Ammon's horn (tissue), 1 donor: ENCODE measurements around the gene GRB10.

Source experiments
- DNase-seq: peaks from one replicate; pipeline ENCODE4 v3.0.0-alpha.2; 2016; ENCODE audit warnings: low spot score

The GRB10 gene

DNA sequence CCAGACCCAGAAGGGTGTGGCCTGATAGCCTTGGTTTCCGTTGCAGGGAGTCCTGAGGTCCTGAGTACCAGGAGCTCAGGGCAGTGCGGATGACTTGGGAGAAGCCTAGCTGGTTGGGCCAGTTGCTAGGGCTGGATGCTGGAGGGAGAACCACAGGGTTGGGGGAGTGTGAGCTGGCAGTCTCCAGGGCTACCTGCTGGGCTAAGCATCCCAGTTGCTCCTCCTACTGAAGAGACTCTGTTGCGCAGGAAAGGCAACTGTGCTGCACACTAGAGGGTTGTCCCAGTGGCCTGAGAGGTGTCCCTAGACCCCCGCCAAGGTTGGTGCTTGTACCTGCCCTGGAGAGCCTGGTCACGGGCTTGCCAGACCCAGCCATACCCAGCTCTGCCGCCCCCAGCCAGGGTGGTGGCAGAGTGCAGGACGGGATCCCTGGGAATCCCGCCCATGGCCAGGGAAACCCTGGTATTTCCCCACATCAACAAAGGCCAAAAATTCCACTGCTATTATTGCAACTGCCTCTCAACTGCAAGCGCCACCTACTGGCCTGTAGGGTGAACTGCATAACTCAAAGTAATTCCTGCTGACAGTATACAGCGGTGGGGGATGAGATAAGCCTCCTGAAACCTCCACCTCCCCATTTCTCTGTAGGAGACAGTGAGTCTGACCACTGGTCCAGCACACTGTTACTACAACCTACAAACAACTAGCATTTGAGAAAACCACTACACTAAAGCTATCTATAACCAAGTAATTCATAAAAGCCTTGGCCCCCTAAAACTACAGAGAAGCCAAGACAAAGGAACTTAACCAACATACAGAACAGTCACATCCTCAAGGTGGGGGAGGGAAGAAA, 149.9 kb downstream of the GRB10 start:
- peak; percentile 35 for DNase-seq

DNA sequence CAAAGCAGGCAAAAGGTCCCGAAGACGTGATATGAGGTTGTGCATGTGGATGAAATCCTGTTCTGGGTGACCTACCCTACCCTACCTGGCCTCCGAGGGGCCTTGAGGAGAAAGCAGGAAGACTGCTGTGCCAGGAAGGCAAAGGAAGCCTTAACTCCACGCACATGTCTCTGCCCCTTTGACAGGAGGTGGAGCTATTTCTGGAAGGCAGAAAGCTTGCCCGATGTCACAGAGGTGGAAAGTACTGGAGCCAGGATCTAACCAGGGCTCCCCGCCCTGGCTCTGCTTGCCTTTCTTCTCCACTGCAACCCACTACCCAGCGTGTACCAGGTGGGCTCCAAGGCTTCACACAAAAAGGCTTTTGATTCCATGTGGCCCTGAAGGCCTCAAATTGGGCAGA, 151.1 kb downstream of the GRB10 start:
- no peak for DNase-seq

GRCh38 chr7:50631100-50631499, 151.6 kb downstream of the GRB10 start:
- DNase-seq = no peak

- DNase-seq = no peak
Observed at GRCh38 chr7:50629238-50629901, 153.3 kb downstream of the GRB10 start.

GRCh38 chr7:50628434-50629084, 154.1 kb downstream of the GRB10 start:
- DNase-seq = no peak

DNA sequence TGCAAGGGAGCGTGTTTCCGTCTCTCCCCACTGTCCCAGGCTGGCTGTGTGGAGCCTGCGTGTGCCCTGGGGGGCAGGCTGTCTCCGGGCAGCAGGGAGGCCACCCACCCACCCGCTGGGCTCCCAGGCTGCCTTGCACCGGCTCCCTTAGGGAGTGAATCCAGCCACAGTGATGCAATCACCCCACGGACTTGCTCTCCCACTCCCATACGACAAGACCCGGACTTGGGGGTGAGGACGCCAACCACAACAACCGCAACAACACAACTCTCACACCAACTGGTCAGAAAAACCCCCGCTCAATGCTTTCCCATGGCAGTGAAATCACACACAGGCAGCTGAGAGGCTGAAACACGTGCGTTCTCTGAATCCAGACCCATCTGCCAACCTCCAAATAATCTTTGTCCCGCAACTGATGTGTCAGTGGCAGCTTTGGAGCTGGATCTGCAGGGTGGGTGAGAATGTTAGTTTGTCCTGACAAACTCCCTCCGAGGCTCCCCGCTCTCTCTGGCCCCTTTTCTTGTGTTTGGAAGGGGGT, 154.8 kb downstream of the GRB10 start:
- DNase-seq = no peak

DNA sequence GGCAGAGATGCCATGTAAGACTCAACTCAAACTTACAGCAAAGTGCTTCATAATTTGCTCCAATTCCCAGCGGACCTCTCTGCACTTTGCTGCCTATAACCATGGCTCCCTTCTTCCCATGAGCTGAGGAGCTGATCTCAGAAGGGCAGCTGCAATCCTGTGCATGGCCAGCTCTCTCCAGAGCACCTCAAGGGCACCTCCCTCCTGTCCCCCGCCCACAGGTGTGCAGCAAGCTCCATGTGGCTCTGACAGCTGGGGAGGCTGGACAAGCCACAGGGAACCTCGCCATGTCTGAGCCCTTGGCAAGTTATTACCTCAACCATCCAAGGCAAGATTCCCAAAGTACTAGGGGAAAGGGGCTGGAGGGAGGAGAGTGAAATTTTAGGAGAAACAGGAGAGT, 156.4 kb downstream of the GRB10 start:
- no peak for DNase-seq

- no peak for DNase-seq
Observed at GRCh38 chr7:50625360-50625759, 157.3 kb downstream of the GRB10 start.

GRCh38 chr7:50622821-50623220, 159.9 kb downstream of the GRB10 start:
- DNase-seq = no peak

- DNase-seq = no peak
Observed at GRCh38 chr7:50621973-50622490, 160.7 kb downstream of the GRB10 start.

- DNase-seq = no peak
Observed at GRCh38 chr7:50621206-50621605, 161.5 kb downstream of the GRB10 start.

DNA sequence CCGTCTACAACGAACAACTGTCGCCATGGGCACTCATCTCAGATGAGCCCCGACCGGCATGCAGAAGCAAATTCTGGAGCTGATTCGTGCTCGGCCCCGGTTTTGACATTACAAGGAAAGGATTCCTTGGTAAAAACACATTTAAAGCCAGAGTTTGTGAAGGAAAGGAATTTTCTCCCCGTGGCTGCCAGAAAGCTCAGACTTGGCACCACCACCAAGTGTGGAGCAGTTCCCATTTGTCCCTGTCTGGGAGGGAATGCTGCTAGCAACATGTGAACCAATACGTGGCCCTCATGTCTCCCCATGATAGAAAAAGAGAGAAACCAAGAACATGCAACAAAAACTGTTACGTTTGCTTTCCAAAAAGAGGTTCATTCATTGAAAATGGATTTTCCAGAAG, 162.3 kb downstream of the GRB10 start:
- no peak for DNase-seq

GRCh38 chr7:50619684-50620083, 163.0 kb downstream of the GRB10 start:
- DNase-seq = no peak

DNA sequence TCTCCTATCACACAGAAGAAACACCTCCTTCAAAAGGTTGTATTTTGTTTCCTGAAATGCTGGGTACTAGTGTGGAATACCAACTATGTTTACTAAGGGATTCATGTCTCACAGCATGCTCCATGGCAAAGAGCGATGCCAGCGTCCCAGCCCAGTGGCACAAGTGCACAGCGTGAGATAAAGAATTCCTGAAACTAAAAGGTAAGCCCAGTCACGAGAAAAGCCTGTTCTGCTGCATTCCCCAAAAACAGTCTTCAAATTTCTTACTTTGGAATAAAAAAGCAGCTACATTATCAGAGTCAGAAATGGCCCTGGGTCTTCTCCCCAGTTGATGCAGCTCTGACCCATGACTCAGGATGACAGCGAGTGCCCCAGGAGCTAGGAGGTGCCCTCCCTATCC, 164.4 kb downstream of the GRB10 start:
- DNase-seq = no peak

DNA sequence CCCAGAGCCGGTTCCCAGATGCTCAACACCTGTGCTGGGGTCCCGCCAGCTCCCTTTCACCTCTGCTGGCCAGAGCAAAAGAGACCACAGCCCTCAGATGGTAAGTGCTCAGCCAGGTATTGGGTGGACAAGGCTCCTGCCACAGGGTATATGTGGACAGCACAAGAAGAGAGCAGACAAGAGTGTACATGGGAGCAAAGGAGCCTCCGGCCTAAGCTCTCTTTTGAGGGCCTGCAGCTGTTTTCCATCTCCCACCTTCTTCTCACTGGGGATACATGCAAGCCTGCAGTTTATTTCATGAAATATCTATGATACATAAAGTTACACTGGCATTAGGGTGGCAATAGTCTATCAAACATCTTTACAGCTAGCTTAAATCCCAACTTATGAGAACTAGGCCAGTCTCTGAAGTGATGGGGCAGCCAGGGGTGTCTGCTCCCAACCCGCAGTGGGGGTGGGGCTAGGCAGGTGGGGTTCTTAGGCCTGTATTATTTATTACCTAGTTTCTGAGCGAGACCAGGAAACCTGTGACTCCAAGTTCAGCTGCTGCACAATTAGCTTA, 167.1 kb downstream of the GRB10 start:
- no peak for DNase-seq

DNA sequence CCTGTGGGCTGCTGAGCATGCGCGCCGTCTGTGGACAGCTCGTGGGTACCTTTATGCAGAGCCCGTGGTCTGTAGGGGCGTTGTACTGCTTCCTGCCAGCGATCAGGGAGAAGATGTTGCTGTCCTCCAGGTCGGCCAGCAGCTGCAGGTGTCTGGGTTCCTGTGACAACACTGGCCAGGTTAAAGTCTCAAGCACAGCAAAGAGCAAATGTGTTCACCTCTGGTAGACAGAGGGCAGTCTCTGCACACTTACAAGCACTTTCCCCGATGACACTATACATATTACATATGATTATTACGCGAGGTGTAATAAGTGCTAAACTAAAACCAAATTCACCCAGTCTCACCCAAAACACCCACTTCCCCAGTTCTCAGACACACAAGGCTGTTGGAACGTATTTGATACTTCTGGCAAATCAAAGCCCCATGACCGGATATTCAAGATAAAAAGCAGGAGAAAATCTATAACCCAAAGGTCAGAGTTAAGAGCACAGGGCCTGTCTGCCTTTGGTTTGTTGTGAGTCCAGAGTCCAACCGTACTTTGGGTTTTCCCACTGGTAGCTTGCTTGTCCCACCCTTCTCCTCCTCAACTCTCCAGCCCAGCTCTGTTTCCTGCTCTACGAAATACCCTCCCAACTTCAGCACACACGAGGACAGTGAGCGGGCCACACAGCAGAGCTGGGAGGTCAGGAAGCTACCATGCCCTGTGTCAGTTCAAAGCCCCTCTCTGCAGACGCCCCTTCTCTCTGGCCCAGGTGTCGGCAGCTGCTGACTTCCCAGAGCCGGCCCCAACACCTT, 167.8 kb downstream of the GRB10 start:
- no peak for DNase-seq

GRCh38 chr7:50613473-50613872, 169.2 kb downstream of the GRB10 start:
- DNase-seq = no peak

DNA sequence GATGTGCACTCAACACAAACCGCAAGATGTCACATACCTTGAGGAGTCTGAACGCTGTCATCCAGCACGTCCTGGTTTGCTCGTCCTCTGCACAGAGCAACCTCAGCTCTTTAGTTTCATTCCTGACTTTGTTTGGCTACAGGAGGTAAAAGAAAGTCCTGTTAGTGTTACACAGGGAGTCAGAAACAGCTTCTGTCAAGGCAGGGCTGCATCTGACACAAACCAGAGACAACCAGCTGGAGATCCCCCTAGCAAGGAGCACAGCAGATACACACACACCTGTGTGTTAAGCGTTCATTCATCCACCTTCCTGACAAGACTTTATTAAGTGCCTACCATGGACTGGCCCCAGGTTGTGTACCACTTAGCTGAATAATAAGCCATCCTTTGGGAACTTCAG, 170.0 kb downstream of the GRB10 start:
- no peak for DNase-seq

DNA sequence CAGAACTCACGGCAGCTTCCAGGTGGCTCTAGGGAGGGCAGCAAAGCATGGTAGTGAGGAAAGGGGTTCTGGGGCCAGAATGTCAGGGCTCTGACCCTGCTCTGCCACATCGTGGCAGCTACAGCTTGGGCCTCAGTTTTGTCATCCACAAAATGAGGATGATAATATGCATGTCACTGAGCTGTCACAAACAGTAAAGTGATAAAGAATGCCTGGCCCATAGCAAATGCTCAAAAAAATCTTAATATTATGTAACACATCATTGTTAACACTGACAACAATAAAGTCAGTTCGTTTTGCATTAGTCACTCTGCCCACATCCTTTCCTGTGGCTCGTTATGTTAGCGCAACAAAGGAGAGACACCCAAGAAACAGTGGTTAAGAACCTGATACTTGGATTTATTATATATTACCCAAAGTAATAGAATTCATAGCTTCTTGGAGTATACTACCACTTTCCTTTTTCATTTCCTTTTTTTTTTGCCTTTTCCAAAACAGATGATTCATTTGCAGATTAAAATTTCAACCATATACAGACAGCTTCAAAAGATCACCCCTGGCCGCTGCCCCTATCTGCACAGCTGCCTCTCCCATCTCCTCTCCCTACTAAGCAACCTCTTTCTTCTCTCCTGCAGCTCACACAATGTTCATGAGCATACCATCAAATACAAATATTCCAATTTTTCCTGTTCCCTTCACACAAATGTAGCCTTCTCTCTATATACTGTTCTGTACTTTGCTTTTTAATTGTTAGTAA, 172.0 kb downstream of the GRB10 start:
- no peak for DNase-seq

- DNase-seq = no peak
Observed at GRCh38 chr7:50608196-50608906, 174.3 kb downstream of the GRB10 start.
